Lower lobe of right lung (tissue), 2 donors: ENCODE measurements around the gene SMDT1. TPM values are rescaled to one million over a fixed set of nuclear protein-coding genes. Genes with fewer than 3 reads are reported as not detected.

Experiments used
- ATAC-seq, 2 donors: fragments of 200-7000 bp; cut with Tn5 transposase; one replicate each; pipeline ENCODE4 v1.9.1; 2020 to 2022; ENCODE audit warnings: mild to moderate bottlenecking in 2 of 2, moderate library complexity in 2 of 2
- DNase-seq: peaks from one replicate; pipeline ENCODE4 v3.0.0-alpha.2; 2020
- H3K27ac ChIP-seq: fragments of 200-600 bp; one replicate; pipeline ENCODE4 v1.8.0; 2022
- H3K27me3 ChIP-seq: fragments of 200-600 bp; one replicate; pipeline ENCODE4 v1.8.0; 2022; ENCODE audit warnings: low read depth
- H3K36me3 ChIP-seq: fragments of 200-600 bp; one replicate; pipeline ENCODE4 v1.8.0; 2022; ENCODE audit warnings: mild to moderate bottlenecking
- H3K4me1 ChIP-seq: fragments of 200-600 bp; one replicate; pipeline ENCODE4 v1.8.0; 2022
- H3K4me3 ChIP-seq: fragments of 200-600 bp; one replicate; pipeline ENCODE4 v1.8.0; 2022; ENCODE audit warnings: mild to moderate bottlenecking
- H3K9me3 ChIP-seq: fragments of 200-600 bp; one replicate; pipeline ENCODE4 v1.8.0; 2022
- CTCF ChIP-seq: fragments of 200-600 bp; IDR thresholded peaks from one replicate; pipeline ENCODE4 v1.8.0; 2022; ENCODE audit warnings: antibody characterized with exemption, mild to moderate bottlenecking
- intact Hi-C: fragments of 100-400 bp; cut with DNase I; formaldehyde crosslinking; loops from one replicate; pipeline ENCODE4 v1.11.0; 2022
- total RNA-seq: library from RNA; stranded (reverse); fragmentation: NEBNext Ultra II Directional; extraction: Animal tissue kit (Norgen Biotek cat#: 25700); gene quantifications from one replicate; pipeline ENCODE4 v1.2.1, GENCODE V29; 2021
- donor health status: DM: no; HTN: yes; CAD: no; lungs with severe emphysema.

Gene SMDT1
- total RNA-seq, 1 donor from 2014 or later: 119 TPM

GRCh38 chr22:42077486-42078125 lies 1.9 kb upstream of the SMDT1 start:
- intact Hi-C loops: no loop called here
- Histone ChIP-seq H3K27ac (peak overlapping the region; percentile 98), H3K4me1 (peaks cover 42% of the 10 kb centered on the region), H3K9me3 (no peaks in the 10 kb centered on the region), H3K36me3 (peaks cover 28% of the 10 kb centered on the region), H3K4me3 (no peak overlapping the region), H3K27me3 (no peaks in the 10 kb centered on the region)
- ATAC-seq (no peak), DNase-seq (no peak)
- no peak for TF ChIP-seq CTCF

- peak; percentile 60 for DNase-seq
- Histone ChIP-seq H3K4me3 (peak overlapping the region; percentile 66), H3K4me1 (peaks cover 37% of the 10 kb centered on the region), H3K9me3 (no peaks in the 10 kb centered on the region), H3K27ac (peak overlapping the region; percentile 98), H3K36me3 (peaks cover 39% of the 10 kb centered on the region), H3K27me3 (no peaks in the 10 kb centered on the region)
- no peak for TF ChIP-seq CTCF
- peak; percentile 17 to 25 for ATAC-seq
- intact Hi-C loops: no loop called here
Observed at GRCh38 chr22:42078469-42079318, 806 bp upstream of the SMDT1 start.

- H3K36me3 ChIP-seq: peaks cover 55% of the 10 kb centered on the region
- H3K4me1 ChIP-seq: peaks cover 26% of the 10 kb centered on the region
- no peak for DNase-seq
- intact Hi-C loops: no loop called here
- H3K9me3 ChIP-seq: no peaks in the 10 kb centered on the region
- no peak for TF ChIP-seq CTCF
- H3K27me3 ChIP-seq: no peaks in the 10 kb centered on the region
- peak overlapping the region; percentile 98 for H3K27ac ChIP-seq
- peak overlapping the region; percentile 66 for H3K4me3 ChIP-seq
- peak in 1 of 2 donors; percentile 25 for ATAC-seq
Observed at GRCh38 chr22:42080287-42080686, 787 bp downstream of the SMDT1 start.

GRCh38 chr22:42083119-42083518 lies 3.6 kb downstream of the SMDT1 start:
- H3K4me3 ChIP-seq: no peak overlapping the region
- ATAC-seq: no peak
- TF ChIP-seq CTCF: no peak
- H3K9me3 ChIP-seq: no peaks in the 10 kb centered on the region
- intact Hi-C loops: no loop called here
- peaks cover 59% of the 10 kb centered on the region for H3K36me3 ChIP-seq
- H3K4me1 ChIP-seq: peaks cover 22% of the 10 kb centered on the region
- H3K27me3 ChIP-seq: no peaks in the 10 kb centered on the region
- no peak for DNase-seq
- no peak overlapping the region for H3K27ac ChIP-seq

GRCh38 chr22:42084874-42085273 lies 5.4 kb downstream of the SMDT1 start:
- ATAC-seq (no peak), DNase-seq (no peak)
- no peak for TF ChIP-seq CTCF
- intact Hi-C loops: no loop called here
- Histone ChIP-seq H3K9me3 (no peaks in the 10 kb centered on the region), H3K4me3 (no peak overlapping the region), H3K27ac (no peak overlapping the region), H3K4me1 (peaks cover 24% of the 10 kb centered on the region), H3K36me3 (peaks cover 56% of the 10 kb centered on the region), H3K27me3 (no peaks in the 10 kb centered on the region)
